CMK (cell line): ENCODE data around the gene DDR2.

Experiments
- DNase-seq: peaks from one replicate; pipeline ENCODE4 v3.0.0-alpha.2; 2010; ENCODE audit warnings: low read depth

DDR2 gene

GRCh38 chr1:162629651-162630050 lies 2.6 kb upstream of the DDR2 start:
- DNase-seq: no peak

GRCh38 chr1:162631546-162632191 lies 595 bp upstream of the DDR2 start:
- DNase-seq: no peak

GRCh38 chr1:162632698-162633080 lies 425 bp downstream of the DDR2 start:
- DNase-seq: no peak

- no peak for DNase-seq
These were observed 958 bp downstream of the DDR2 start for GRCh38 chr1:162633081-162633762.

- DNase-seq: no peak
These were observed 3.2 kb downstream of the DDR2 start for GRCh38 chr1:162635418-162635817.

GRCh38 chr1:162639718-162640117 lies 7.5 kb downstream of the DDR2 start:
- DNase-seq: no peak

- DNase-seq: no peak
These were observed 8.8 kb downstream of the DDR2 start for GRCh38 chr1:162641114-162641513.

- DNase-seq: no peak
These were observed 12.7 kb downstream of the DDR2 start for GRCh38 chr1:162644986-162645314.

- no peak for DNase-seq
These were observed 13.4 kb downstream of the DDR2 start for GRCh38 chr1:162645666-162646065.

- DNase-seq: no peak
These were observed 17.3 kb downstream of the DDR2 start for GRCh38 chr1:162649583-162649982.

GRCh38 chr1:162654915-162655620 lies 22.8 kb downstream of the DDR2 start:
- DNase-seq: no peak

- DNase-seq: no peak
These were observed 24.0 kb downstream of the DDR2 start for GRCh38 chr1:162656266-162656665.

GRCh38 chr1:162660574-162660973 lies 28.3 kb downstream of the DDR2 start:
- no peak for DNase-seq

- DNase-seq: no peak
These were observed 29.1 kb downstream of the DDR2 start for GRCh38 chr1:162661336-162661735.

GRCh38 chr1:162662013-162662412 lies 29.7 kb downstream of the DDR2 start:
- no peak for DNase-seq

GRCh38 chr1:162663086-162663485 lies 30.8 kb downstream of the DDR2 start:
- no peak for DNase-seq

- DNase-seq: no peak
These were observed 31.4 kb downstream of the DDR2 start for GRCh38 chr1:162663589-162664106.

- no peak for DNase-seq
These were observed 33.9 kb downstream of the DDR2 start for GRCh38 chr1:162666006-162666645.

- DNase-seq: no peak
These were observed 35.3 kb downstream of the DDR2 start for GRCh38 chr1:162667381-162668080.

GRCh38 chr1:162670928-162671663 lies 38.8 kb downstream of the DDR2 start:
- no peak for DNase-seq

- DNase-seq: no peak
These were observed 39.6 kb downstream of the DDR2 start for GRCh38 chr1:162671664-162672410.
